NCI-H1092 (cell line): ENCODE results near the gene CT55.
"Not testable (repeated sequence)": the region's sequence is repeated elsewhere in the genome, so short reads cannot be mapped to it uniquely, and the experiment has no call there.

Experiments
- DNase-seq: peaks from one replicate; lab custom pipeline; 2025; lab: John Stamatoyannopoulos, UW

Gene CT55

GRCh38 chrX:135170877-135171519 lies at the start of gene CT55:
Gene CT55 (minus strand): TSS chrX:135171398. CDS start chrX:135171171, 227 bp downstream.
- no peak for DNase-seq

GRCh38 chrX:135213200-135213844 lies 42.1 kb upstream of the CT55 start:
- DNase-seq, result no peak

GRCh38 chrX:135206427-135206826 lies 35.2 kb upstream of the CT55 start:
- DNase-seq, result not testable (repeated sequence)

- no peak for DNase-seq
Measured at GRCh38 chrX:135200297-135200696, 29.1 kb upstream of the CT55 start.

GRCh38 chrX:135194684-135195083 lies 23.5 kb upstream of the CT55 start:
- no peak for DNase-seq

GRCh38 chrX:135193740-135194139 lies 22.5 kb upstream of the CT55 start:
- no peak for DNase-seq

- DNase-seq, result no peak
Measured at GRCh38 chrX:135191838-135192237, 20.6 kb upstream of the CT55 start.

- DNase-seq, result peak; percentile 15
Measured at GRCh38 chrX:135185795-135186443, 14.7 kb upstream of the CT55 start.

GRCh38 chrX:135178636-135179035 lies 7.4 kb upstream of the CT55 start:
- DNase-seq, result no peak

GRCh38 chrX:135170468-135170867 lies 730 bp downstream of the CT55 start:
- no peak for DNase-seq

GRCh38 chrX:135169534-135169933 lies 1.7 kb downstream of the CT55 start:
- DNase-seq, result not testable (repeated sequence)

- no peak for DNase-seq
Measured at GRCh38 chrX:135168486-135168885, 2.7 kb downstream of the CT55 start.

- DNase-seq, result not testable (repeated sequence)
Measured at GRCh38 chrX:135154688-135155087, 16.5 kb downstream of the CT55 start.

- DNase-seq, result not testable (repeated sequence)
Measured at GRCh38 chrX:135126145-135126544, 45.1 kb downstream of the CT55 start.

- not testable (repeated sequence) for DNase-seq
Measured at GRCh38 chrX:135120056-135120576, 51.1 kb downstream of the CT55 start, which contains the start of gene ETDB. Gene ETDB (minus strand): TSS chrX:135120526. CDS start chrX:135119261, 1,265 bp downstream.

- not testable (repeated sequence) for DNase-seq
Measured at GRCh38 chrX:135116064-135116463, 55.1 kb downstream of the CT55 start.

- DNase-seq, result no peak
Measured at GRCh38 chrX:135114392-135114791, 56.8 kb downstream of the CT55 start.

GRCh38 chrX:135112743-135113142 lies 58.5 kb downstream of the CT55 start:
- no peak for DNase-seq

- no peak for DNase-seq
Measured at GRCh38 chrX:135112096-135112729, 59.0 kb downstream of the CT55 start.

GRCh38 chrX:135109554-135109953 lies 61.6 kb downstream of the CT55 start:
- DNase-seq, result no peak
